ENCODE measurements around the gene KREMEN2. TPM values are rescaled to one million over a fixed set of nuclear protein-coding genes. Genes with fewer than 3 reads are reported as not detected.

KREMEN2 gene
- total and polyA plus RNA-seq, 2 of the 4 experiments (the other 2 are of a cell fraction) = 0.03 TPM; not detected in 1

GRCh38 chr16:2967211-2967631, 3.1 kb downstream of the KREMEN2 start:
- dilution Hi-C loops (cut with HindIII; ENCODE audit: low sequenced_read_pairs, unreplicated experiment) = no loop called here
- DNase-seq (no peak), ATAC-seq (ENCODE audit: low read depth) (no peak)
- no peak overlapping the region for H3K56ac ChIP-seq (ENCODE audit: extremely low read depth, insufficient read depth, low read length)
- WGBS, 2 experiments (ENCODE audit: extremely low coverage in 2 of 2, insufficient read length in 1 of 2) = 17% methylated on average over 45 of the region's 51 CpGs; no CpG with 5 or more reads in 1 of the 2 experiments
- no peak overlapping the region for H3K4ac ChIP-seq (ENCODE audit: low read depth, low read length)
- no peak overlapping the region for H3K14ac ChIP-seq (replicated peaks; ENCODE audit: low read depth, low read length)
- H4K8ac ChIP-seq (ENCODE audit: low read depth in 2 of 2, low read length in 2 of 2) = no peak overlapping the region
- in situ Hi-C loops (cut with MboI; ENCODE audit: low sequenced_read_pairs) = no loop called here
- no peak overlapping the region for H2BK15ac ChIP-seq (ENCODE audit: low read depth, low read length)
- H2AFZ ChIP-seq (replicated peaks; ENCODE audit: low read length, poor library complexity) = no peak overlapping the region
- no peak overlapping the region for H3K4me3 ChIP-seq (ENCODE audit: insufficient read depth, low read depth, low read length)
- H3K27me3 ChIP-seq (ENCODE audit: control insufficient read depth, insufficient read depth, low read length) = peaks cover 47% of the 10 kb centered on the region
- no peak overlapping the region for H3K27ac ChIP-seq (ENCODE audit: insufficient read depth, low read length)
- TF ChIP-seq FOS (IDR thresholded peaks at IDR 0.05; ENCODE audit: low read depth, low read length) = no peak
- no peak for TF ChIP-seq RFX5 (IDR thresholded peaks at IDR 0.05; ENCODE audit: low read depth, low read length)
- no peak for TF ChIP-seq MAZ (IDR thresholded peaks at IDR 0.05; ENCODE audit: borderline replicate concordance, low read depth, low read length)
- no peak for TF ChIP-seq POLR2A (IDR thresholded peaks at IDR 0.05; ENCODE audit: low read depth, low read length)
- TF ChIP-seq NFE2L2 (IDR thresholded peaks at IDR 0.05; ENCODE audit: low read depth, low read length) = no peak
- no peak for TF ChIP-seq MAFK (IDR thresholded peaks at IDR 0.05; ENCODE audit: low read depth, low read length)
- TF ChIP-seq MXI1 (IDR thresholded peaks at IDR 0.05; ENCODE audit: borderline replicate concordance, low read depth, low read length) = no peak
- no peak for TF ChIP-seq RCOR1 (IDR thresholded peaks at IDR 0.05; ENCODE audit: insufficient replicate concordance, low read length)
- TF ChIP-seq CEBPB (IDR thresholded peaks at IDR 0.05; ENCODE audit: low read depth, low read length) = no peak
- no peak for TF ChIP-seq CHD1 (IDR thresholded peaks at IDR 0.05; ENCODE audit: low read depth, low read length)
- TF ChIP-seq RAD21 (IDR thresholded peaks at IDR 0.05; ENCODE audit: low read length) = no peak
- no peak for TF ChIP-seq SMC3 (IDR thresholded peaks at IDR 0.05; ENCODE audit: low read depth, low read length)
- TF ChIP-seq CTCF (conservative IDR thresholded peaks at IDR 0.05; ENCODE audit: low read depth, low read length) = no peak
- no peak for TF ChIP-seq USF2 (IDR thresholded peaks at IDR 0.05; ENCODE audit: low read depth, low read length)
- TF ChIP-seq ELK1 (IDR thresholded peaks at IDR 0.05; ENCODE audit: borderline replicate concordance, low read depth, low read length) = no peak
- no peak for TF ChIP-seq BHLHE40 (IDR thresholded peaks at IDR 0.05; ENCODE audit: low read depth, low read length)
- no peak overlapping the region for H4K5ac ChIP-seq (ENCODE audit: low read depth, low read length)
- no peak overlapping the region for H2BK5ac ChIP-seq (ENCODE audit: low read depth, low read length, poor library complexity, severe bottlenecking)
- H4K91ac ChIP-seq (ENCODE audit: insufficient read depth, low read depth, low read length) = no peak overlapping the region
- CTCF ChIA-PET = no interaction called here
- H3K9me1 ChIP-seq (ENCODE audit: insufficient read depth, low read length) = peaks cover 17% of the 10 kb centered on the region
- H3K9ac ChIP-seq (ENCODE audit: low read depth, low read length) = no peak overlapping the region
- no peak overlapping the region for H3K18ac ChIP-seq (ENCODE audit: low read depth, low read length)
- H3K36me3 ChIP-seq (ENCODE audit: control insufficient read depth, insufficient read depth, low read length) = peaks cover 2% of the 10 kb centered on the region; the same call in 1 of the 2 replicates
- intact Hi-C loops (cut with micrococcal nuclease) = no loop called here
- no peaks in the 10 kb centered on the region; the same call in 1 of the 2 replicates for H3K9me3 ChIP-seq (ENCODE audit: control insufficient read depth, insufficient read depth, low read length)
- no peak overlapping the region for H3K23ac ChIP-seq (ENCODE audit: low read depth, low read length)
- H3K79me1 ChIP-seq (ENCODE audit: low read depth in 1 of 2, low read length in 2 of 2) = peaks cover 5 to 23% of the 10 kb centered on the region in 2 experiments; a peak in 3 of 4 replicates
- H3K4me1 ChIP-seq (ENCODE audit: control insufficient read depth, insufficient read depth, low read length) = peaks cover 7% of the 10 kb centered on the region; the same call in 1 of the 2 replicates
- no TSS peak for BruUV-seq (replicated peaks)
- H4K20me1 ChIP-seq (ENCODE audit: insufficient read depth, low read length) = peaks cover 32% of the 10 kb centered on the region
- no peak overlapping the region for H2BK120ac ChIP-seq (ENCODE audit: low read depth, low read length)
- POLR2A ChIA-PET (ENCODE audit: unreplicated experiment) = no interaction called here
- no peak overlapping the region for H2AK5ac ChIP-seq (ENCODE audit: low read depth, low read length)
- H3K4me2 ChIP-seq (ENCODE audit: low read depth, low read length) = no peak overlapping the region
- H2AK9ac ChIP-seq (replicated peaks; ENCODE audit: low read depth, low read length, poor library complexity) = no peak overlapping the region
- no peak overlapping the region for H2BK20ac ChIP-seq (ENCODE audit: low read depth, low read length)
